Activated CD8-positive, alpha-beta memory T cell treated with anti-CD3 and anti-CD28 coated beads for 4 hours (primary cell): ENCODE data around the gene PCDH1.

Experiments used
- DNase-seq, 2 donors: peaks; one replicate each; pipeline ENCODE4 v3.0.0-alpha.2; 2020; ENCODE audit warnings: low read depth in 2 of 2

Gene PCDH1

DNA sequence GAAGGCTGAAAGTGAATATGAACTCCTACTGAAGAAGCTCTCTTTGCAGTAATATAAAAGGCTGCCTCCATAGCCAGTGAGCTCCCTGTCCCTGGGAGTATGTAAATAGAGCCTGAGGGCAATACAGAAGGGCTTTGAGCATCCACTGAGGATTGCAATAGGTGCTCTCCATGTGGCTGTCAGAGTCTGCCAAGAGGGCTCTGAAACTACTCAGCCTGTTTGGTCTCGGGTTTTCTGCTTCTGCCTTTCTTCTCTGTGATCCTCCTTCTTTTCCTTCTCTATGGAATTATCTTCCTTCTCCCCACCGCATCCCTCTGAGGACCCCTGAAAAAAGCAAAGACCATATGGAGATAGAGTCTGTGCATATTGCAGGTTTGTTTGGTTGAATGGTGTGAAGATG is 69.4 kb downstream of the PCDH1 start:
- DNase-seq = no peak

DNA sequence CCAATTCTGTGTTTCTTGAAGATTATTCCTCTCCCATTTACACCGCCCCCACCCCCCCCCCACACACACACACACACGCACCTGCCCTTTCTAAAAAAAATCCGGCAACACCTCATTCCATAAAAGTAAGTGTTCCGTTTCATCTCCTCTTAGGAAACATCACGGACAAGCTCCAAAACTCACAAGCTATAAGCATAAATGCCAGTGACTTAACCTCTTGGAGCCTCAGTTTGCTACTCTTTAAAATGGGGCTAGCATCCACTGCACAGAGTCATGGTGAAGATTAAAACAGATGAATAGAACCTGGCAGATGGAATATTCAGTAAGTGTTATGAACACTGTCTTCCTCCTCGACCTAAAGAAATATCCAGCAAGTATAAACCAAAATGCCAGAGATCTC is 70.5 kb downstream of the PCDH1 start:
- no peak for DNase-seq

DNA sequence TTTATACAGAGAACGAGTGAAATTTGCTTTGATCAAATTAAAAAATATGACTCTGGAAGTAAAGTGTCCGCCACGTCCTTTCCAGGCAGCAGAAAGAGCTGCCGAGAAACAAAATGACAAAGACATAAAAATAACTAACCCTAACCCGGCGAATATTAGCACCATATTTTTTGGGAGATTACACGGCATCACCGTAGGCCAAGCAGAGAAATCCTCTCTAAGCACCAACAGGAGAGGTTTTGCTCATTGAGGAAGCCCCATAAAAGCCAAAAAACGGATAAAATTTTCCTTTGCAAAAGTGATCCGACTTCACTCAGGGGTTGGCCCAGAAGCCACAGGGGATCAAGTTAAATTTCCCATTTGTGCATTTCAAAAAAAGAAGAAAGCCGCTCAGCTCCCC is 70.9 kb downstream of the PCDH1 start:
- no peak for DNase-seq

DNA sequence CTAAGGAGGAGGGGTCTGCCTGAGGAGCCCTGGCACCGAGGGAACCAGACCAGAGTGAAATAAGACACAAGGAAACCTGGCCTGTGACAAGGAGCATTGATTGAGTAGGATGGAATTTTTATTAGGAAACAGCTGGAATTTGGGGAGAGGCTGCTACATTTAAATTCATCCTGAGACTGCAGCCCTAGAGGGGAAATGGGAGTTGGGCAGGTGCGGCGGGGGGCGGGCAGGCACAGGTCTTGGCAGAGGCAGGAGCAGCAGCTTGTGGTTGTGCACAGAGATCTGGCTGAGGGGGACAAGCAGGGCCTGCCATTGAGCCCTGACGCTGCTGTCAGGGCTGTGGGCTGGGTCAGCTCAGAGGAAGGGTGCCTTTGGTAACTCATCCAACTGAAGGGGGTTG is 71.6 kb downstream of the PCDH1 start:
- DNase-seq = no peak

DNA sequence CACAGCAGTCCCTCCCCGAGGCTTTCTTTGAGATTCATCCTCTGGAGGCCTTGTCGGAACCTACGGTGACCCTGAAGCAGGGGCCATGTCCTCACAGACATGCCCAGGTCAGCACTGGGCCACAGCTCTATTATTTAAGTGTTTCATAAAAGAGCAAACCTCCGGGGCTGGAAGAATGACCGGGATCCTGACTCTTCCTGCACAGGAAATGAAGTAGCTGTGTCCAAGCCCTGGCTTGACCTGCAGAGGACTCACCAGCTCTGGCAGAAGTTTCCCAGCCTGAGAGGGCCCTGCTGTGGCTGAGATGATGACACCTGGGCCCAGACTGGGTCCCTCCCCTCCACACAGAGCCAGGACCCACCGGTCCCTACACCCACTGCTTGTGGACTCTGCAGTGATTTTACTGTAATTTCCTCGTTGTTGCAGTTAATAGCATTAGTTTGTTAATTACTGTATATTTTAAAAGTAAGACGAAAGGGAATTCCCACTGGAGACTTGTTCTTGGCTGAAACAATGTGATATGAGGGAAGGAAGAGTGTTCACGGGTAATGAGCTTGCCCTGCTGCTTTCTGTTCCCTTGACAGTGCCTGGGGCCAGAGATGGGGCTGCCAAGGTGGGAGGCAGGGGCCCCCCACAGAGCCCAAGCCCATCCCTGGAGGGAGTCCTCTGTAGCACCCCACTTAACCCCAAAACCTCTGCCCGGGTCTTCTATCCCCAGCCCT is 72.2 kb downstream of the PCDH1 start:
- no peak for DNase-seq

DNA sequence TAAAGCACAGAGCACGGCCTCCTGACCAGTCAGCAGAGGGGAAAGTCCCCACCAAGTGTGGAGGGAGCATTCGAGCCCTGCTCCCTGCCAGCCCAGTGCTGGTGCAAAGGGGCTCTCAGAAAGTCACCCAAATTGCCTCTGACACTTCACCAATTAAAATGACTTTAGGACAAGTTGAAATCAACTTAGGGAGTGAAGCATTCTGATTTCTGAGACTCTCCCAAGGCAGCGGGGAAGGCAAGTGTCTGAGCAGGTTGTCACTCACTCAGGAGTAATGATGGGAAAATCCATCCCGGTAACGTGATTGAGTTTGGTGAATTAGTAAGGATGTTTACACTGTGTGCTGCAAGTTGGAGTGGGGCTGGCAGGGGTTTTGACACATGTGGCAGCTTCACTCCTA is 73.7 kb downstream of the PCDH1 start:
- no peak for DNase-seq
